Fibroblast of pulmonary artery (primary cell): ENCODE measurements around the gene SPOP.
"Not testable (repeated sequence)": the region's sequence is repeated elsewhere in the genome, so short reads cannot be mapped to it uniquely, and the experiment has no call there.

Source experiments
- DNase-seq: peaks from one replicate; pipeline ENCODE4 v3.0.0-alpha.2; 2010; ENCODE audit warnings: low read depth
- H3K4me3 ChIP-seq: replicated peaks from 2 replicates; pipeline ENCODE4 v1.5.1; 2011; ENCODE audit warnings: low read depth, mild to moderate bottlenecking, control low read depth, low read length, moderate library complexity
- TF ChIP-seq, protein P1 (sequence below): IDR thresholded peaks from 2 replicates; pipeline ENCODE4 v1.5.1; 2011; ENCODE audit warnings: mild to moderate bottlenecking, control low read depth, low read length, inconsistent platforms; ENCODE audit errors: missing control alignments

Gene SPOP

DNA sequence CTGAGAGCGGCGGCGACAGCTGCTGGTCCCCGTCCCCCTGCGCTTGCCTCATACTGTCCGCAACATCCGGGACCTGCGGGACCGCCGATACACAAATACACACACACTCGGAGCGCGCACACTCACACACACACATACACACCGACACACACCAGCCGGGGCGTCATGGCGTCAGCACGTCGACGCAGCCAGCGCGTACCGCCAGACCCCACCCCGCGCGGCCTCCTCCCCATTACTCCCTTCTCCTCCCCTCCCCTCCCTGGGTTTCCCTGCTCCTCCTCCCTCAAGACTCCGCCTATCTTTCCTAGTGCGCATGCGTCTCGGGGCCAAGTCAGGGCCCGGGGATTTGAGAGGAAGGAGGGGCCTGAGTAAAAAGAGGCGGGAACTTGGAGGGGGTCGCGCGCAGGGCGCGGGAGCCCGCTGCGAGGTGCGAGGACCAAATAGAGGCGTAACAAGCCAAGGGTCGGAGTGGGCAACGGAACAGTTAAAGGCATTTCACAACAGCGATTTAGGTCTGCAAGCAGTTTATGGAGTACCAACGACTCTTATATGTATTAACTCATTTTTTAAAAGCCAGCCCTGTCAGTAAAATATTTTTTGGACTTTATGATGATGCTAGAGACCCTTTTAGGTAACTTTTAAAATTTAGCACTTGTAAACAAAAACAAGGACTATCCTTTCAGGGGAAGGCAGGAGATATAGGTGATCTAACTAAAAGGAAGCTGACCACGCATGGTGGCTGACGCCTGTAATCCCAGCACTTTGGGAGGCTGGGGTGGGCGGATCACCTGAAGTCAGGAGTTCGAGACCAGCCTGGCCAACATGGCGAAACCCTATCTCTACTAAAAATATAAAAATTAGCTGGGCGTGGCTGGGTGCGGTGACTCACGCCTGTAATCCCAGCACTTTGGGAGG, at the start of gene SPOP:
TSS of gene SPOP (minus strand) at position 165 of the 915 bp plus-strand sequence. CDS start 55,287 bp downstream, outside the sequence.
- H3K4me3 ChIP-seq: peak within 1 kb of the TSS; percentile 86
- TF ChIP-seq, protein P1, sequence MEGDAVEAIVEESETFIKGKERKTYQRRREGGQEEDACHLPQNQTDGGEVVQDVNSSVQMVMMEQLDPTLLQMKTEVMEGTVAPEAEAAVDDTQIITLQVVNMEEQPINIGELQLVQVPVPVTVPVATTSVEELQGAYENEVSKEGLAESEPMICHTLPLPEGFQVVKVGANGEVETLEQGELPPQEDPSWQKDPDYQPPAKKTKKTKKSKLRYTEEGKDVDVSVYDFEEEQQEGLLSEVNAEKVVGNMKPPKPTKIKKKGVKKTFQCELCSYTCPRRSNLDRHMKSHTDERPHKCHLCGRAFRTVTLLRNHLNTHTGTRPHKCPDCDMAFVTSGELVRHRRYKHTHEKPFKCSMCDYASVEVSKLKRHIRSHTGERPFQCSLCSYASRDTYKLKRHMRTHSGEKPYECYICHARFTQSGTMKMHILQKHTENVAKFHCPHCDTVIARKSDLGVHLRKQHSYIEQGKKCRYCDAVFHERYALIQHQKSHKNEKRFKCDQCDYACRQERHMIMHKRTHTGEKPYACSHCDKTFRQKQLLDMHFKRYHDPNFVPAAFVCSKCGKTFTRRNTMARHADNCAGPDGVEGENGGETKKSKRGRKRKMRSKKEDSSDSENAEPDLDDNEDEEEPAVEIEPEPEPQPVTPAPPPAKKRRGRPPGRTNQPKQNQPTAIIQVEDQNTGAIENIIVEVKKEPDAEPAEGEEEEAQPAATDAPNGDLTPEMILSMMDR: no peak
- peak; percentile 100 for DNase-seq

DNA sequence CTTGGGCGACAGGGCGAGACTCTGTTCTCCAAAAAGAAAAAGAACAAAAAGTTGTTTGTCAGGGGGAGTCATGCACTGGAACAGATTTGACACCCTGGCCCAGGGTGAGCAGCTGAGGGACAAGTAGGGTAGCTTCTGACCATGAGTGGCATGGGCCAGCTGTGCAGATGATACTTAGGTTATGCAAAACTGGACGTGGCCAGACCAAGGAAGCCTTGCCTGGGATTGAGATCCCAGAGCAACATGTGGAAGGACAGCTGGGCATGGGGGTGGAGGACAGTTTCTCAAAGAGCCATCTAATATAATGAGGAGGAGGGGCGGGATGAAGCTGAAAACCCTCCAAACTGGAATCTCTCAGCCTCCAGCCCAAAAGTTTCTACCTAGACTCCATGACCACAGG, 49.5 kb upstream of the SPOP start:
- DNase-seq: no peak
- TF ChIP-seq, protein P1: no peak
- no peak overlapping the region for H3K4me3 ChIP-seq

DNA sequence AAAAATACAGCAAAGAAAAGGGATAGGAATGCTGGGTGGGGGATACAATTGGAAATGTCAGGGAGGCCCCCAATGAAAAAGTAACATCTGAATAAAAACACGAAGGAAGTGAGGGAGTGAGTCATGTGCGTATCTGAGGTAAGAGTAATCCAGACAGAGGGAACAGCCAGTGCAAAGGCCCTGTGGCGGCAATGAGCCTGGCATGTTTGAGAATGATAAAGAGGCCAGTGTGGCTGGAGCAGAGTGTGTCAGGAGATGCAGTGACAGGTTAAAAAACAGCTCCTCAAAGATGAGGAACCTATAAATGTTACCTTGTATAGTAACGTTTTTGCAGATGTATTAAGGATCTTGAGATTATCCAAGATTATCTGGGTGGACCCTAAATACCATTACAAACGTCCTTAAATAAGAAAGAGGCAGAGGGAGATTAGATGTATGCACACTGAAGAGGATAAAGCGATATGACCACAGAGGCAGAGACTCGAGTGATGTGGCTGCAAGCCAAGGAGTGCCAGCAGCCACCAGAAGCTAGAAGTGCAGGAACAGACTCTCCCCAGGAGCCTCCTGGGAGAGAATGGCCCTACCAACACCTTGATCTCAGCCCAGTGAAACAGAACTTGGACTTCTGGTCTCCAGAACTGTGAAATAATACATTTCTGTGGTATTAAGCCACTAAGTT, 47.7 kb upstream of the SPOP start:
- DNase-seq: no peak
- TF ChIP-seq, protein P1: no peak
- no peak overlapping the region for H3K4me3 ChIP-seq

DNA sequence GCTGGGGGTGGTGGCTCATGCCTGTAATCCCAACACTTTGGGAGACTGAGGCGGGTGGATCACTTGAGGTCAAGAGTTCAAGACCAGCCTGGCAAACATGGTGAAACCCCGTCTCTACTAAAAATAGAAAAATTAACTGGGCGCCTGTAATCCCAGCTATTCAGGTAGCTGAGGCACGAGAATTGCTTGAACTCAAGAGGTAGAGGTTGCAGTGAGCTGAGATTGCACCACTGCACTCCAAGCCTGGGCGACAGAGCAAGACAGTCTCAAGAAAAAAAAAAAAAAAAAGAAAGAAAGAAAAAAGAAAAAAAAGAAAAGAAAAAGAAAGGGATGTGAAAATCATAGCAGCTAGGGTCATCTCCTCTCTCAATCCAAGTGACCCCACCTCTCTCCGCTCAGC, 46.7 kb upstream of the SPOP start:
- DNase-seq, H3K4me3 ChIP-seq: not testable (repeated sequence)

DNA sequence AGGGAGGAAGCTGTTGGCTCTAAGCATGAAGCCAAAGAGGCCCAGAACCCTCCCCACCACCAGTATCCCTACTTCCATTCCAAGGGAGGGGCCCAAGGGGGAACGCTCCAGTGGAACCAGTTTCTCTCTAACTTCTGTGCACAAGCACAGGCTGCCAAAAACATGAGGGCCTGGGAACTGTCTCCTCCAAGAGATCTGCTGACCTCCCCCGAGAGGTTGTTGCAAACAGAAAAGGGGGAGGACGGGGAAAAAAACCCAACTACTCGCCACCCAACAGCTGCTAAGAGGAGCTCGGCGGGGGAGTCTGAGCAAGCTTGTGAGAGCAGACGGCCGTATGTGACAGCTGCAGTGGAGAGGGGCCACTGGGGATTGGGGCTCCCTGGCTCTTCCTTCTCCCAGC, 45.5 kb upstream of the SPOP start:
- DNase-seq: peak; percentile 39
- no peak overlapping the region for H3K4me3 ChIP-seq
- TF ChIP-seq, protein P1: no peak

DNA sequence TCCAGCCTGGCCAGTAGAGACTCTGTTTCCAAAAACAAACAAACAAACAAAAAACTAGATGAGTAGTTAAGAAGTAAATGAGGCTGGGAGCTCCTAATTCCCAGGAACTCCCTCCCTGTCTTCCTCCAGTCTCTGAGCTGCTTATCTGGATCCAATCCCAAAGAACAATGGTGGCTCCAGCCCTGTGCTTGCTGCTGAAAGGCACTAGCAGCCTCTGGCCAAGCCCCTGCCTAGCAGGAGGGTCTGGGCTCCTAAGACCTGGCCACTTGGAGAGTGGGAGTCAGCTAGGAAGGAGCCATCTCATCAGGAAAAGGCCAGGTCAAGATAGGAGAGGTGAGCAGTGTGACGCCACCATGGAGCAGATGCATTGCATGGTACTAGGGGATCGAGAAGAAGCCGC, 44.2 kb upstream of the SPOP start:
- no peak for DNase-seq
- H3K4me3 ChIP-seq: no peak overlapping the region
- TF ChIP-seq, protein P1: no peak

DNA sequence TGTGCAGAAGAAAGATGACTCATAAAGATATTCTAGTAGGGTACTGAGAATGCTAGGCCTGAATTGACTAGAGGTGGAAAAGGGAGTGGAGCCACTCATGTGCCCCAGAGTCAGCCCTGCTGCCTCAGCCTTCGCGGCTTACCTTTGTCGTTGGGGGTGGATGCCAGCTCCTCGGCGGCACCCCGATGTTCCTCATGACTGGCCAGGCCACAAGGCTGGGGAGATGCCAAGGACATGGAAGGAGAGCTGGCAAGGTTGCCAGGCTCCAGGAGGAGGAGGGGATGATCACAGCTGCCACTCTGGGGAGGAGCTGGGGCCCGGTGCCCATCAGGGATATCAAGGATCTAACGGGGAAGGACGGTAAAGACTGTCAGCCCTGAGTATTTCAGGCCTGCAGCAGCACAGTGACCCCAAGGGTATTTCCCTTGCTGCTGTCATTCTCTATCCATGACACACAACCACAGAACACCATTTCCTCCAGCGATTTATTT, 39.5 kb upstream of the SPOP start:
- no peak overlapping the region for H3K4me3 ChIP-seq
- TF ChIP-seq, protein P1: no peak
- DNase-seq: no peak
